Gastroesophageal sphincter (tissue), 4 donors: Measurements from ENCODE around the gene RASGRP4. TPM values are rescaled to one million over a fixed set of nuclear protein-coding genes. Genes with fewer than 3 reads are reported as not detected.

Source experiments
- ATAC-seq: fragments of 150-250 bp; one replicate; pipeline ENCODE4 v1.9.1; 2016; ENCODE audit warnings: mild to moderate bottlenecking, moderate library complexity
- H3K27ac ChIP-seq, 4 donors: fragments of 200-600 bp; sonication (generic) in 3 of 4; 1 replicate in 3 of 4; 2 replicates in 1 of 4; pipeline ENCODE4 v1.5.1; 2016 to 2019
- H3K27me3 ChIP-seq: fragments of 200-600 bp; sonication (generic); one replicate; pipeline ENCODE4 v1.5.1; 2019
- H3K36me3 ChIP-seq, 2 donors: fragments of 200-600 bp; sonication (generic); one replicate each; pipeline ENCODE4 v1.5.1; 2019; ENCODE audit warnings: control low read depth in 1 of 2
- H3K4me1 ChIP-seq, 3 donors: fragments of 200-600 bp; sonication (generic); 1 replicate in 2 of 3; 2 replicates in 1 of 3; pipeline ENCODE4 v1.5.1; 2016 to 2019; ENCODE audit warnings: control low read depth in 2 of 3
- H3K4me3 ChIP-seq, 2 donors: fragments of 200-600 bp; sonication (generic); one replicate each; pipeline ENCODE4 v1.5.1; 2019; ENCODE audit warnings: mild to moderate bottlenecking in 1 of 2, moderate library complexity in 1 of 2
- H3K9me3 ChIP-seq, 3 donors: fragments of 200-600 bp; sonication (generic); one replicate each; pipeline ENCODE4 v1.5.1; 2017 to 2019; ENCODE audit warnings: control low read depth in 2 of 3
- EP300 ChIP-seq: sonication (generic); formaldehyde crosslinking; IDR thresholded peaks from one replicate; pipeline ENCODE4 v1.6.1; 2017; ENCODE audit warnings: antibody characterized with exemption, mild to moderate bottlenecking
- POLR2A ChIP-seq, 2 donors: fragments of 450-650 bp; IDR thresholded peaks; one replicate each; pipeline ENCODE4 v1.6.1; 2017; ENCODE audit warnings: antibody characterized with exemption in 2 of 2, mild to moderate bottlenecking in 2 of 2, moderate library complexity in 1 of 2
- POLR2AphosphoS5 ChIP-seq: sonication (generic); formaldehyde crosslinking; IDR thresholded peaks from one replicate; pipeline ENCODE4 v1.6.1; 2017; ENCODE audit warnings: antibody characterized with exemption
- WGBS, 2 donors: methylation state at CpG; one replicate each; pipeline ENCODE4 v1.1.5; 2018; ENCODE audit warnings: low coverage in 1 of 2; 5-methylcytosine and 5-hydroxymethylcytosine counted together
- total RNA-seq, 4 donors: library from RNA; depleted of rRNA; stranded (reverse); fragments of >200 nt; gene quantifications; one replicate each; pipeline ENCODE4 v1.1.0, GENCODE V29; 2016
- TF ChIP-seq, protein P1 (sequence below), 4 experiments: fragments of 200-600 bp in 2 of 4; fragments of 450-650 bp in 2 of 4; sonication (generic) in 1 of 4; IDR thresholded peaks; one replicate each; pipeline ENCODE4 v1.5.1; 2017 to 2019; ENCODE audit warnings: antibody characterized with exemption in 4 of 4, mild to moderate bottlenecking in 2 of 4, moderate library complexity in 2 of 4

Gene RASGRP4
- total RNA-seq, 4 donors from 2014 or later, result 1.2 to 4.7 (median 4.0) TPM

DNA sequence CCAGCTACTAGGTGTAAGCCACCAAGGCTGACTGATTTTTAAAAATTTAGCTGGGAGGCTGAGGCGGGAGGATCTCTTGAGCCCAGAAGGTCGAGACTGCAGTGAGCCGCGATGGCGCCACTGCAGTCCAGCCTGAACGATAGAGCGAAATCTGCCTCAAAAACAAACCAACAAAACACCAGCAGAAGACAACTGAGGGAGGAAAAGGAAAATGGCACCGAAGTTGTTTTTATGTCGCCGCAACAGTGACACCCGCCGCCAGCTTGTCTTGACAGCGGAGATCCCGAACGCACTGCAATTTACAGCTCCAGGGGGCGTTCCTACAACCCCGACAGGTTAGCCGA, 23.4 kb downstream of the RASGRP4 start:
- peak; percentile 19 for ATAC-seq
- 5% methylated on average over 15 of the region's 18 CpGs; no CpG with 5 or more reads in 1 of the 2 donors for WGBS, 2 donors
- Histone ChIP-seq H3K9me3 (no peaks in the 10 kb centered on the region), H3K27me3 (peaks cover 36% of the 10 kb centered on the region), H3K4me3 (peak overlapping the region in 1 of 2 donors; percentile 99), H3K27ac (peak overlapping the region in 3 of 4 donors; percentile 87 to 90 (median 87)), H3K36me3 (peaks cover 0 to 32% of the 10 kb centered on the region in 2 donors), H3K4me1 (peaks cover 0 to 18% (median 7%) of the 10 kb centered on the region in 3 donors)
- TF ChIP-seq POLR2A (IDR thresholded peaks at IDR 0.05) (no peak), POLR2AphosphoS5 (no peak), EP300 (no peak)
- TF ChIP-seq, protein P1, sequence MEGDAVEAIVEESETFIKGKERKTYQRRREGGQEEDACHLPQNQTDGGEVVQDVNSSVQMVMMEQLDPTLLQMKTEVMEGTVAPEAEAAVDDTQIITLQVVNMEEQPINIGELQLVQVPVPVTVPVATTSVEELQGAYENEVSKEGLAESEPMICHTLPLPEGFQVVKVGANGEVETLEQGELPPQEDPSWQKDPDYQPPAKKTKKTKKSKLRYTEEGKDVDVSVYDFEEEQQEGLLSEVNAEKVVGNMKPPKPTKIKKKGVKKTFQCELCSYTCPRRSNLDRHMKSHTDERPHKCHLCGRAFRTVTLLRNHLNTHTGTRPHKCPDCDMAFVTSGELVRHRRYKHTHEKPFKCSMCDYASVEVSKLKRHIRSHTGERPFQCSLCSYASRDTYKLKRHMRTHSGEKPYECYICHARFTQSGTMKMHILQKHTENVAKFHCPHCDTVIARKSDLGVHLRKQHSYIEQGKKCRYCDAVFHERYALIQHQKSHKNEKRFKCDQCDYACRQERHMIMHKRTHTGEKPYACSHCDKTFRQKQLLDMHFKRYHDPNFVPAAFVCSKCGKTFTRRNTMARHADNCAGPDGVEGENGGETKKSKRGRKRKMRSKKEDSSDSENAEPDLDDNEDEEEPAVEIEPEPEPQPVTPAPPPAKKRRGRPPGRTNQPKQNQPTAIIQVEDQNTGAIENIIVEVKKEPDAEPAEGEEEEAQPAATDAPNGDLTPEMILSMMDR (IDR thresholded peaks at IDR 0.05), result no peak

DNA sequence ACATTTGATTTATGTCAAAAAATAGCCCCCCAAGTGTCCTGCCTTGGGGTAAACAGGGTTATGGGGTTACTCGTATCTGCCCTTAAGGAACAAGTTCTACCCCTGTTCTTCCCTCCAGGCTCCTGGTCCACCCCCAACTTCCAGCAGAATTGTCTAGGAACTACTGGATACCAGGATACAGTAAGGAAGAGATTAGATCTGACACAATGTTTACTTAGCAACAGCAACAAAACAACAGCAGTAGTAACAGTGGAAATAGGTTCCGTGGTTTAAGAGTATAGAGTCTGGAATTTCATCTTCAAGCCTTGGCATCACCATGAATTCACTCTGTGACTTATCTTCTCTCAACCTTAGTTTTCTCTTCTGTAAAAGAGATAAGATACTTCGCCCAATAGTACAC, 24.9 kb downstream of the RASGRP4 start:
- Histone ChIP-seq H3K4me3 (no peak overlapping the region), H3K27me3 (peaks cover 50% of the 10 kb centered on the region), H3K27ac (no peak overlapping the region), H3K4me1 (peaks cover 0 to 18% (median 7%) of the 10 kb centered on the region in 3 donors), H3K9me3 (no peaks in the 10 kb centered on the region), H3K36me3 (peaks cover 0 to 18% of the 10 kb centered on the region in 2 donors)
- no peak for ATAC-seq
- WGBS, 2 donors, result 68 to 80% methylated on average over 3 of the region's 3 CpGs
- TF ChIP-seq, protein P1 (IDR thresholded peaks at IDR 0.05), result no peak
- TF ChIP-seq POLR2A (IDR thresholded peaks at IDR 0.05) (no peak), EP300 (no peak), POLR2AphosphoS5 (no peak)

DNA sequence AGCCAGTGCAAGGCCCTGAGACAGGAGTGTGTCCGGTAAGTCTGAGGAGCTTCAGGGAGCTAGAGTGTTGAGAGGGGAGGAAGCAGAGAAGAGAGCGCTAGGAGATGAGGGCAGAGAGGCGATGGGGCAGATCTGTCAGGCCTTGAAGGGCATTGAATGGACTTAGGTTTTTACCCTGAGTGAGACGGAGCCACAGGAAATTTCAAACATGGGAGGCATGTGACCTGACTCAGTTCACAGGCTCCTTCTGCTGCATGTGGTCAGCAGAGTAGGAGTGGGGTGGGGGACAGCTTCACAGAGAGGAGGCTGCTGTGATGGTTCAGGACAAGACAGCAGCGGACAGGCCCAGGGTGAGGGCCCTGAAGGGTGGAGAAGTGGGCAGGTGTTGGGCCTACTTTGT, 25.7 kb downstream of the RASGRP4 start:
- TF ChIP-seq, protein P1 (IDR thresholded peaks at IDR 0.05), result no peak
- TF ChIP-seq EP300 (no peak), POLR2AphosphoS5 (no peak), POLR2A (IDR thresholded peaks at IDR 0.05) (no peak)
- no peak for ATAC-seq
- H3K27me3 ChIP-seq, result peaks cover 58% of the 10 kb centered on the region

DNA sequence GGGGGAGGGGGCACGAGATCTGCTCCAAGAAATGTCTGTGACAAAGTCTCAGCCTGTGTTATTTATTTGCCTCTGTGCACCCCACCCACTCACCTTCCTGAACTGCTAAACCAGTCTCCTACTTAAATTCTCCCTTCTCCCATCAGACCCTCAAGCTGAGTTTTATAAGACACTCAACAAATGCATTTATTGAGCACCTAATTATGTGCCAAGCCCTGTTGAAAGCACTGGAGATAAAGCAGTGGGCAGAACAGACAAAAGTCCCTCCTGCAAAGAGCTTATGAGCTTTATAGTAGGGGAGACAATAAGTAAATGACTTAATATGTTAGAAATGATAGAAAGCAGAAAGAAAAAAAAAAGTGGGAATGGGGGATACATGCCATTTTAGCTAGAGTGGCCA, 26.5 kb downstream of the RASGRP4 start:
- TF ChIP-seq POLR2AphosphoS5, result no peak
- Histone ChIP-seq H3K36me3 (peaks cover 0 to 2% of the 10 kb centered on the region in 2 donors), H3K4me3 (no peak overlapping the region), H3K9me3 (no peaks in the 10 kb centered on the region), H3K4me1 (peaks cover 0 to 22% (median 7%) of the 10 kb centered on the region in 3 donors), H3K27ac (no peak overlapping the region), H3K27me3 (peaks cover 67% of the 10 kb centered on the region)
- ATAC-seq, result no peak
- 29 to 58% methylated on average over 1 of the region's 1 CpG for WGBS, 2 donors

More for the DNA sequence above, 25.7 kb downstream of the RASGRP4 start:
- Histone ChIP-seq H3K4me3 (no peak overlapping the region), H3K4me1 (peaks cover 0 to 23% (median 7%) of the 10 kb centered on the region in 3 donors), H3K27ac (no peak overlapping the region), H3K9me3 (no peaks in the 10 kb centered on the region), H3K36me3 (peaks cover 0 to 10% of the 10 kb centered on the region in 2 donors)
- 55 to 65% methylated on average over 4 to 5 of the region's 5 CpGs for WGBS, 2 donors

DNA sequence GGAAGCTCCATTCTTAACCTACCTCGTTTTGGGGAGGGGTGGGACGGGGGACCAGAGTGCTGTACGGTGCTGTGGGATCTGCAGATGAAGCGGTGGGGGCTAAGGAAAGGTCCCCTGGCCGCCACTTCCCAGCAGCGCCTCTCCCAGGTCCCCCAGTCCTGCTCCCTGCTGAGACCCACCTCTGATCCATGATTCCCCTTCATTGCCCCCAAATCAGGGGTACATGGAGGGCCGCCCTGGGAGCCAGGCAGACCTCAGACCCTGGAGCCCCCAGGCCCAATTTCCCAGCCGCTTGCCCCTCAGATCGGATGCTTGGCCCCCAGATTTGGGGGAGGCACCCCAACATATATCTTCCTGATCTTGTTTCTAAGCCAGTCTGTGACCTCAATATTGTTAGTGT, 26.9 kb downstream of the RASGRP4 start:
- no peaks in the 10 kb centered on the region for H3K9me3 ChIP-seq
- peaks cover 71% of the 10 kb centered on the region for H3K27me3 ChIP-seq
- 78 to 80% methylated on average over 1 to 5 of the region's 9 CpGs for WGBS, 2 donors

More for the DNA sequence above, 26.9 kb downstream of the RASGRP4 start:
- no peak for ATAC-seq
- H3K4me3 ChIP-seq, result no peak overlapping the region
- H3K27ac ChIP-seq, result no peak overlapping the region
- H3K36me3 ChIP-seq, result no peaks in the 10 kb centered on the region
- H3K4me1 ChIP-seq, result peaks cover 0 to 17% (median 5%) of the 10 kb centered on the region in 3 donors
- TF ChIP-seq POLR2A (IDR thresholded peaks at IDR 0.05) (no peak), EP300 (no peak), POLR2AphosphoS5 (no peak)
- TF ChIP-seq, protein P1 (IDR thresholded peaks at IDR 0.05), result no peak
